HFF-Myc (cell line): ENCODE results near the gene UBE2D2.
"Not testable (repeated sequence)": the region's sequence is repeated elsewhere in the genome, so short reads cannot be mapped to it uniquely, and the experiment has no call there.

Experiments
- DNase-seq: peaks from one replicate; pipeline ENCODE4 v3.0.0-alpha.2; 2011; ENCODE audit warnings: low read depth; ENCODE audit errors: extremely low read depth
- H3K4me3 ChIP-seq: replicated peaks from 2 replicates; pipeline ENCODE4 v1.5.1; 2011; ENCODE audit warnings: low read depth, mild to moderate bottlenecking, control low read depth, low read length
- CTCF ChIP-seq: IDR thresholded peaks from 2 replicates; pipeline ENCODE4 v1.5.1; 2012; ENCODE audit warnings: mild to moderate bottlenecking, low read depth, low read length, control low read depth; ENCODE audit errors: missing control alignments

The UBE2D2 gene

DNA sequence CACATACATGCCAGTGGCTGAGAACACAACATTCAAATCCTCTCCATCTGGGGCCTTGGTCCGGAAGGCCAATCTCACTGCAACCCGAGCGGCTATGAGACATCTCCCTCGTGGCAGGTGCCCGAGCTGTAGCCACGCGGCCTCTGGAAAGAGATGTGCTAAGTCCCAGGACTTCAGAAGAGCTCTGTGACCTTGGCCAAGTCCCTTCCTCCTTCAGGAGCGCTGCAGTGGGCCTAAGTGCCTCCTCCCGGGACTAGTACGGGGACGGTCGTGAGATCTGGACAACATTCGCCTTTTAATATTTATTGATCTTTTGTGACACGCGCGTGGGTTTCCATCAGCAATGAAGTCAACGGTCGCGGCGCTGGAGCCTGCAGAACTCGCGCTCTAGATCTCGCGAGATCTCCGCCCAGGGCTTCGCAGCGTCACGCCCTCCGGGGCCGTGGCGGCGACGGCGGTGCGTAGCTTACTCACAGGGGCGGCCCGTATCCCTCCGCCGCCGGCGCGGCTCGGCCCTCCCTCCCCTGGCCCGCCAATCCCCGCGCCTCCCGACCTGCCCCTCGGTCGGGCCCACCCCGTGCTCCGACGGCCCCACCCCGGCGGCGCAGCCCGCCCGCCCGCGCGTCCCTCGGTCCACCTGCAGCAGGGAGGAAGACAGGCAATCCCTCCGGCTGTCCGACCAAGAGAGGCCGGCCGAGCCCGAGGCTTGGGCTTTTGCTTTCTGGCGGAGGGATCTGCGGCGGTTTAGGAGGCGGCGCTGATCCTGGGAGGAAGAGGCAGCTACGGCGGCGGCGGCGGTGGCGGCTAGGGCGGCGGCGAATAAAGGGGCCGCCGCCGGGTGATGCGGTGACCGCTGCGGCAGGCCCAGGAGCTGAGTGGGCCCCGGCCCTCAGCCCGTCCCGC, at the start of gene UBE2D2:
Gene UBE2D2 (plus strand): TSS at position 588 of the 903 bp plus-strand sequence. CDS start 453 bp downstream, outside the sequence.
- DNase-seq = peak; percentile 83
- TF ChIP-seq CTCF = no peak
- peak within 1 kb of the TSS; percentile 63 for H3K4me3 ChIP-seq

DNA sequence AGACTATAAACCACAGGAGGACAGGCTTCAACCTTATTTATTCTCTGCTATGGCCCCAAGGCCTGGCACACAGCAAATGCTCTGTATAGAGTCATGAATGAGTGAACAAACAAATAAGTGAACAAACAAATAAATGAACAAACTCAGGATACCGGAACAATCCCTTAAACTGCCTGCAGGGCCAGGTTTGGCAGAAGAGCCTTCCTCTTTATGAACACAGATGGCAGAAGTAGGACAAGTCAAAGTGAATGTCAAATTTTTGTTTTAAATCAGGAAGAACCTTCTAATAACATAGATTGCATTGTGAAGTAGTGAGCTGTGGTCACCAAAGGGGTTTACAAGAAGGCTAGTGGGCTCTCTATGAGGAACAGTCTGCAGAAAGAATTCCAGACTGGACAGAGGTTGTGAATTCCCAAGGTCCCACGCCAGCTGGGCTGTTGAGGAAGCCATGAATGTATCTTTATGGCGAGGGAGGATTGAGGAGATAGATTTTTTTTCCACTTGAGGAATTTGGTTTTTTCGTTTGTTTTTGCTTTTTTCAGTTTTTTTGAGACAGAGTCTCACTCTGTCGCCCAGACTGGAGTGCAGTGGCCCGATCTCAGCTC, 48.3 kb upstream of the UBE2D2 start:
- H3K4me3 ChIP-seq = no peak overlapping the region
- DNase-seq = no peak
- TF ChIP-seq CTCF = no peak

DNA sequence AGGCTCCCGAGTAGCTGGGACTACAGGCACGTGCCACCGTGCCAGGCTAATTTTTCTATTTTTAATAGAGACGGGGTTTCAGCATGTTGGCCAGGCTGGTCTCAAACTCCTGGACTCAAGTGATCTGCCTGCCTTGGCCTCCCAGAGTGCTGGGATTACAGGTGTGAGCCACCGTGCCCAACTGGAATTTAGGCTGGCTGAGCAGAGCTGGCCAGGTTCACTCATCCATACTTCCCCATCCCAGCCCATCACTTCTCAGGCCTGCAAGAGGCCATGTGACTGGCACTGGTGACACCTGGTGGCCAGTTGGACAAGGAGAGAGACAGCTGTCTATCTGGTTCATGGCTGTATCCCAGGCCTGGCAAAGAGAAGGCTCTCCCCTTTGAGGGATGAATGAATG, 47.7 kb upstream of the UBE2D2 start:
- not testable (repeated sequence) for H3K4me3 ChIP-seq
- DNase-seq = peak; percentile 55

DNA sequence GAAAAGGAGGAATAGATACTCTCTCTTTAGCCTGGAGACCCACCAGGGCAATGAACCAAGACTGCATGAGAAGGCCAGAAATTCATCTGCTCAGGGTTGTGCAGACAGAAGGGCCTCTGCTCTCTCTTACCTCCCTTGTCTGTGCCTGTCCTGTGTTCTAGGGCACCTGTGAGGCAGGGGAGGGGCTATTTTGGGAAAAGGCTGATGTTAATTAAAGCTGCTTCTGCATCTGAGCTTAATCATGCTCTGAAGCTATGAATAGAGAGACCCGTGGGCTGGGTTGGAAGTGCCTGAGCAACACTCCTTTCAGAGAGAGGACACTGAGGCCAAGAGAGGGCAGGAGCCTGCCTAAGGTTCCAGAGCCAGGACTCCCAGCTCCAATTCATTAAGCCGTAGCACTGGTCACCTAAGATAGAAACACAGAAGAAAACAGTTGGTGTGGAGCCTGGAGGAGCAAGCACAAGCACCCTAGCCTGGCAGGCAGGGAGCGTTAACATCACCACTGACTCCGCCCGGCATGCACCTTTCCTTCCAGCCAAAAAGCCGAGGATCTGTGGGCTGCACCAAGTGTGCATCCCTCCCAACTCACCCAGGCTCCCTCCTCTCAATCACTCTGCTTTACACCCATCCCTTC, 47.2 kb upstream of the UBE2D2 start:
- no peak overlapping the region for H3K4me3 ChIP-seq
- DNase-seq = no peak
- no peak for TF ChIP-seq CTCF

More for the DNA sequence above, 47.7 kb upstream of the UBE2D2 start:
- peak; percentile 70 for TF ChIP-seq CTCF

DNA sequence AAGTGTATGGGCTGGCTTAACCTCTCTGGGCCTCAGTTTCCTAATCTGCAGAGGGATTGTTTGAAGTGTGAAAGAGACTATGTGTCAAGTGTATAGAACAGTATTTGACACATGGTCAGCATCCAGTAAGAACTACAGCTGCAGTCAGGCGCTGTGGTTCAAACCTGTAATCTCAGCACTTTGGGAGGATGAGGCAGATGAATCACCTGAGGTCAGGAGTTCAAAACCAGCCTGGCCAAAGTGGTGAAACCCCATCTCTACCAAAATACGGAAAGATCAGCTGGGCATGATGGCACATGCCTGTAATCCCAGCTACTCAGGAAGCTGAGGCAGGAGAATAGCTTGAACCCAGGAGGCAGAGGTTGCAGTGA, 46.7 kb upstream of the UBE2D2 start:
- no peak overlapping the region for H3K4me3 ChIP-seq
- DNase-seq = no peak
- no peak for TF ChIP-seq CTCF

DNA sequence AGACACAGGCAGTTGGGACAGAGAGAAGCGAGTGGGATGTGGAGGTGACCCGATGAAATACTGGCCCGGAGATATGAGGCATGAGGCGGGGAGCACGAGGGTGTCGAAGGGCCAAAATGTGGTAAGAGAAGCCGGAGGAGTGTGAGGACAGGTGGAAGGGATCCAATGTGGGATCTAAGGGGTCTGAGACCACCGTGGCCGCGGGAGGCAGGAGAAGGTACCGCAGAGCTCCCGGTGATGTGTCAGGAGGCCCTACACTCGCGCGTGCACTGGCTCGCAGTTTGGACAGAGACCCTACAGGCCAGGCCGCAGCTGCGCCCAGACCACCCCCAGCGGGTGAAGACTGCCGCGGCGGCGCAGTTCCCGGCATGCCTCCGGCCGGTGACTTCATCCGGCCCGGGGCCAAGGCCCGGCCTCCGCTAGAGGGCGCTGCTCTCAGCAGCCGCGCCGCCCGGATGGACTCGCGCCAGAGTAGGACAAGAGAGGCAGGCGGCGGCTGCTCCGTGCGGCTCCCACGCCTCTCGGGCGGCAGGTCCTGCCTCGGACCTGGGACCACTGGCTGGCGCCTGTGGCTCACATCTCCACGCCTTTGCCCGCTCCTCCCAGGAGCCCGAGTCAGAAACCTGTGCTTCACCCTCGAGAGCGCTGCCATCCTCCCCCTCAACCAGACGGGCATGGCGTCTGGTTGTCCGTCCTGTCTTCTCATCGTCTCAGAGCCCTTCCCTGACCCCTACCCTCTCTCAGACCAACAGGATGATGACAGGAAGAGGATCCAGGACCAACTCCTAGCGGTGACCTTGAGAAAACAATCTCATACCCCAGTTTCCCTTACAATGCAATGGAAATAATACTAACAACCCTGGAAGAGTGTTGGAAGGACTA, 43.2 kb upstream of the UBE2D2 start:
- H3K4me3 ChIP-seq = peak overlapping the region; percentile 41
- peak; percentile 53 for DNase-seq
- TF ChIP-seq CTCF = peak; percentile 96
